ENCODE measurements around the gene ROS1.

The ROS1 gene

GRCh38 chr6:117307655-117308054 lies 118.1 kb downstream of the ROS1 start:
- DNase-seq (ENCODE audit: low spot score): no peak
- Histone ChIP-seq H3K4me3 (no peak overlapping the region), H3K27ac (no peak overlapping the region)
- no peak for TF ChIP-seq CTCF (IDR thresholded peaks at IDR 0.05)

- DNase-seq (ENCODE audit: low spot score): no peak
- Histone ChIP-seq H3K27ac (no peak overlapping the region), H3K4me3 (no peak overlapping the region)
- no peak for TF ChIP-seq CTCF (IDR thresholded peaks at IDR 0.05)
Measured at GRCh38 chr6:117306227-117306790, 119.4 kb downstream of the ROS1 start.

- Histone ChIP-seq H3K4me3 (no peak overlapping the region), H3K27ac (no peak overlapping the region)
- TF ChIP-seq CTCF (IDR thresholded peaks at IDR 0.05): no peak
- no peak for DNase-seq (ENCODE audit: low spot score)
Measured at GRCh38 chr6:117304446-117304845, 121.3 kb downstream of the ROS1 start.

GRCh38 chr6:117303323-117303722 lies 122.4 kb downstream of the ROS1 start:
- TF ChIP-seq CTCF (IDR thresholded peaks at IDR 0.05): no peak
- no peak overlapping the region for H3K27ac ChIP-seq
- no peak overlapping the region for H3K4me3 ChIP-seq
- no peak for DNase-seq (ENCODE audit: low spot score)

- no peak overlapping the region for H3K4me3 ChIP-seq
- no peak for TF ChIP-seq CTCF (IDR thresholded peaks at IDR 0.05)
Measured at GRCh38 chr6:117298941-117299340, 126.8 kb downstream of the ROS1 start.

GRCh38 chr6:117290173-117290846 lies 135.4 kb downstream of the ROS1 start:
- no peak for DNase-seq (ENCODE audit: low spot score)
- TF ChIP-seq CTCF (IDR thresholded peaks at IDR 0.05): no peak
- Histone ChIP-seq H3K27ac (no peak overlapping the region), H3K4me3 (no peak overlapping the region)

More at GRCh38 chr6:117298941-117299340, 126.8 kb downstream of the ROS1 start:
- no peak for DNase-seq (ENCODE audit: low spot score)
- no peak overlapping the region for H3K27ac ChIP-seq

GRCh38 chr6:117288083-117288715 lies 137.5 kb downstream of the ROS1 start:
- no peak overlapping the region for H3K4me3 ChIP-seq
- no peak for DNase-seq (ENCODE audit: low spot score)
- no peak for TF ChIP-seq CTCF (IDR thresholded peaks at IDR 0.05)
- H3K27ac ChIP-seq: no peak overlapping the region
